Measurements from ENCODE around the gene LRCH1.

The LRCH1 gene

GRCh38 chr13:46562152-46562551, 9.2 kb downstream of the LRCH1 start:
- no peak for DNase-seq (ENCODE audit: low spot score)

GRCh38 chr13:46562581-46562980, 9.6 kb downstream of the LRCH1 start:
- no peak for DNase-seq (ENCODE audit: low spot score)

- DNase-seq (ENCODE audit: low spot score) = no peak
Observed at GRCh38 chr13:46565808-46566750, 13.1 kb downstream of the LRCH1 start.

DNA sequence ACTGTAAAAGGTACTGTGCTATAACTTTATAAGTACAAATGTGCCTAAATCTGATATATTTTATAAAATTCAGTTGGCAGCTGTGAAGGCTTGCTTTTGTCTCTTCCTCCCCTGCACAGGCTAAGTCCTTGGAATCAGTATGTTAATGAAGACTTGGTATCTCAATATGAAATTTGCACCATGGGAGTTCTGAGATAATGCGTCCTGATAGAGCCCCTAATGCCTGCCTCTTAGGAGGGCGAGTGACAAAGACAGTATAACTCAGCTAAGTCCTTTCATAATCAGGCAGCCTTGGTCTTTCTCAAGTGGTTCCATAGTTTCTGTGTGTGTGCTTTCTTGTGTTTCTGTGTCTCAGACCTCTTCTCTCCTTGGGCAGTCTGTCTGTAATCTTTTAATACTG, 14.7 kb downstream of the LRCH1 start:
- no peak for DNase-seq (ENCODE audit: low spot score)

DNA sequence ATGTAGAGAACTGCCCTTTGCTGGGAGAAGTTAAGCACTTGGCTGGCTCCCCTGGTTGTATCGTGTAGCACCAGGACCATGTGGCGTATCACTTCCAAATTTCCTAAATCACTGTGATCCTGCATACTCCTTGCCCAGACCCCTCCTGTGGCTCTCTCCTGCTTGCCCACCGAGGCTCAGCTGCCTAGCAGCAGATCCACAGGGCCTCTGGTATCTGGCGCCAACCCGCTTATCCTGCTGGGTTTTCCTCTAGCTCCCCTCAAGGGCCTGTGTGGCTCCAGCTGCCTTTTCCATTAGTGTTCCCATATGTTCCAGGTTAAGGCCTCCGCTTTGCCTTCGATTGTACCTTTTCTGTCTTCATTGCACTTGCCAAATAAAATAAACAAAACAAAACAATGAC, 16.5 kb downstream of the LRCH1 start:
- DNase-seq (ENCODE audit: low spot score) = no peak

DNA sequence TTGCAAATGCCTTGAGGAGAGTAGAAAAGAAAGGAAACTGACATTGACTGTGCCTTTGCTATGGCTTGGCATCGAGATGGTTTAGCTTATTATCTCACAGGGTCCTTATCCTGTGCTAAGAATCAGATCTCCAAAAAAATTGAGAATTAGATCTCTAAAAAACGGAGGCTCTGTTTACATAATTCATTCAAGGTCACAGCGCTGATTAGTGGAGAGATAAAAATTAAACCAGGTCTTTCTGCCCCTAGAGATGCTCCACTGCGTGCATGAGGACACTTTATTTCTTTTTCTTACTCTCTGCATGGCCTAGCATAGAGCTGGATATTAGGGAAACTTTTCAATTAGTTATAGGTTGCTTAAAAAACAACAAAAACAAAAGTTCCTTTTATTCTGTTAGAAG, 17.3 kb downstream of the LRCH1 start:
- DNase-seq (ENCODE audit: low spot score) = no peak

- no peak for DNase-seq (ENCODE audit: low spot score)
Observed at GRCh38 chr13:46571189-46571908, 18.4 kb downstream of the LRCH1 start.

DNA sequence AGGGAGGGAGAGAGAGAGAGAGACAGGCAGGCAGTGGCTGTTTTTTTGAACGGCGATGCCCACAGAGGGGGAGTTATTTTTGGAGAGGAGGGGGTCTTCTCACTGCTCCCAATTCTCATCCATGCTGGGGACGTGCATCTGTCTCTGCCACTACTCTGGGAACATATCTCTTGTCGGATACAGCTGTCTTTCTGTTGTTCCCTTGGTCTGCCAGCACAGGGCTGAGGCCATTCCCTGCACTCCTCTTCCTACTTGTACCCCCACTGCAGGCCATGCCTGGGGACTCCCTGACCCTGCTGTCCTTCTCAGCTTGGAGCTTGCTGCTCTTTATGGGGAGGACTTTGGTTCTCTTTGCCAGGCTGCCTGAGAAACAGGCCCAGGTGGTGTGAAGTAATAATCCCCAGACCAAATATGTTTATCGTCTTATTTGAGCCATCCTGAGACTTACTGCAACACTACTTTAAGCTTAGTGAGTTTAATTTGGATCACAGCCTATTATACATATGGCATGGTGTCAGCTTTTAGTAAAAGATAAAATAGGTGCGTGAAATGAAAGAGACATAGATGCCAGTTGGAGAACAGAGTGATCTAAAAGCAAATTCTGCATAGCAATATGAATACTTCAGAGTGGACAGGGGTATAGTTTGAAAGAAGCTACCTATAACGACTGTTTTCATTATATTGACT, 19.1 kb downstream of the LRCH1 start:
- no peak for DNase-seq (ENCODE audit: low spot score)

DNA sequence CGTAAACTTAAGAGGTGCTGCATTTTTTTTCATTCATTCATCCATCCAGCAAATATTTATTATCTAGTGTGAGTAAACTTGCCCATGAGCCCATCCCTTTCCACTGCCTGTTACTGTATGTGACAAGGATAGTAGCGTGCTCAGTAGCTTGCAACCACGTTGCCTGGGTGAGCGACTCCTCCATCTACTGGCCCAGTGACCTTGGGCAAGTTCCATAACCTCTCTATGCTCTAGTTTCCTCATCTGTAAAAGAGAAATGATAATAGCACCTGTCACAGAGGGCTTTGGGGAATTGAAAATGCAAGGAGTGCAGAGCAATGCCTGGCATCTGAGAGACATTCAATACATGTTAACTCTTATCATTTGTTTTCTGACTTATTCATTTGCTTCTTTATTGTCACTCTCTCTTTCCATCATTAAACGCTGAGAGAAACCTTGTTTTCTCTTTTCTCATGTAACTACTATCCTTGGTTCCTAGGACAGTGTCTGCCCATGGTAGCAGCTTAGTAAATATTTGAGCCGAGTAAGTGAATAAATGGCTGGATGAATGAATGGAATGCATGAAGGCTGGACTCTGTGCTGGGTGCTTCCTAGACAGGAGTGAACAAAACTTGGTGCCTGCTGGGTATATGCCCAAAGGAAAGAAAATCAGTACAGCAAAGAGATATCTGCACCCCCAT, 19.9 kb downstream of the LRCH1 start:
- DNase-seq (ENCODE audit: low spot score) = no peak

GRCh38 chr13:46575301-46575771, 22.4 kb downstream of the LRCH1 start:
- no peak for DNase-seq (ENCODE audit: low spot score)

DNA sequence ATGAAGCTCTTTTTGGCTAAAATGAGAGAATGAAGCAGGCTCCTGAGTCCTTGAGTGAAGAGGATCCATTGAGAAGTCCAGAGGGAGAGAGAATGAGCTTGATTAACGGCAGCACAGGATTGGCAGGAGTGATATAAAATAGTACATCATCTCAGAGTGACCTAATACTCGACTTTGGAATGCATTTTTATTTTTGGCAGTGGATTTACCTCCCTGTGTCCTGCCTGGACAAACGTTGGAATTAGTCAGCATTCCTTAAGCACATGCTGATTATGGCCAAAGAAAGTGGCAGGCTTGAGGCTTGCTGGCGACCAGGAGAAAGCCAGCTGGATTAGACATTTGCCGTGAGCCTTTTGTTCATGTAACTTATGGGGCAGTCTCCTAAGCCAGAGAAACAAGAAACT, 22.9 kb downstream of the LRCH1 start:
- no peak for DNase-seq (ENCODE audit: low spot score)

GRCh38 chr13:46576762-46577161, 23.8 kb downstream of the LRCH1 start:
- DNase-seq (ENCODE audit: low spot score) = no peak

DNA sequence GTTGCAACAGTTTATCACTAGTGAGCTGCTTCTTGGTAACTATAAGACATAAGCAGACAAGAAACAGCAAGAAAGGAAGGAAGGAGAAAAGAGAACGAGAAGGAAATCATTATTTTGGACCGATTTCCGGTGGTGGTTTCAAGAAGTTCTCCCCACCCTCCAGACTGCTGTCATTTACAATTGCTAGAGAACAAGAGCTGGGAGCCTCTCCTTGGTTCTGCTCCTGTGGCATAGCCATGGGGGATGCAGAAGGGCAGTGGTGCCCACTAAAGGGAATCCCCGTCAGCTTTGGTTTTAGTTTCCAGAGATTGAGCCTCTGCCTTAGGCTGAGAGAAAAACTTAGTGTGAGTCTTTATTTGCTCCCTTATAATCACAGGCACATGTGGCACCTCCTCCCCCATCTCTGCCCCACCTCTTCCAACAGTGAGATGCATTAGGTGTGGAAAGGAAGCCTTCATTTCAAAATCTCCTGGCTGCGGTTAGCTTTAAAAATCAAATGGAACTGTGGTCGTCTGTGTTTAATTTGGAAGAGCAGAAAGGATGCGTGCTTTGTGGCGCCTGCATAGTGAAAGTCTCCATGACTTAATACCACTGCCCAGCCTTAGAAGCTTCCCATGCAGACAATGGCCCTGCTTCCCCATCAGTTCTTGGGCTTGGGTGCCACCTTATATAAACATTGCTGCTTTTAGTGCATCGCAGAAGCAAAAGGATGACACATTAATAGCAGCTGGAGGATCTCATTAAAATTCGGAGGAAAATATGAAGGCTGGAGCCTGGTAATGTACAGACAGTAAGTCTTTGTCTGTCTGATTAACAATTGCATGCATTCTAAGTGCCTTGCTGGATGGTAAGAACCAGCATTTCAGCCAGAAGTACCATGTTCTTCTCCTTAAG, 25.0 kb downstream of the LRCH1 start:
- no peak for DNase-seq (ENCODE audit: low spot score)

DNA sequence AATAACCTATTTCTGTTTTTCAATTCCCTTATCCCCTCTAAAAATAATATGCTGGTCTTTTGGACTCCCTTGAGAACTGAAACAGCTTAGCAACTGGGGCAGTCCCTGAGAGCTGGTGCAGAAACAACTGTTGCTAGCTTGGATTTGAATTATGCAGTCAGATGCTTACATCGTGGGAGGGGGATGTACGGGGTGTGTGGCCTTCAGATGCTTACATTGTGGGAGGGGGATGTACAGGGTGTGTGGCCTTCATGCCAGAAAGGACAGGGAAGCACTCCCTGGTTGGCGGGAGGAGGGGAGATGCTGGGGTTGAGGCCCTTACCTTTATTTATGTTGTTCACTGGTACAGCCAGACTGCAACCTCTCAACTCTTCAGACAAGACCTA, 25.6 kb downstream of the LRCH1 start:
- DNase-seq (ENCODE audit: low spot score) = no peak

DNA sequence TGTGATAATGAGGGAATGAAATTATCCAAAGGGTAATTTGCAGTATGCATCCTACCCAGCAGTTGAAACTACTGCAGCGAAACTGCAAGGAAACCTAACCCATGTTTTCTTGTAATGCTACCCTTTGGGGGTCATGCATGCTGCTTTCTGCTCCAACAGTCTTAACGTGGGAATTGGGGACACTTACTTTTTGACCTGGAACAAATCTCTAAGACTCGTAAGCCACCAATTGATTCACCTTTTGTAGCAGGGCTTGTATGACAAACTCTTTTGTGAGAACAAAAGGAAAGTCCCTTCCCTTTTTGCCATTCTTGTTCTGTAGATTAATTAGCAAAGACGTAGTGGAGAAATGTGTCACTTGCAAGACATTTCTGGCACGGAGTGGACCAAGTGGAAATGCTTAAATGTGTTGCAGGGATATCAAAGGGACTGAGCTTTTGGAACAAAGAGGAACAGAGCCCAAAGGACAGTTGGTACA, 27.4 kb downstream of the LRCH1 start:
- DNase-seq (ENCODE audit: low spot score) = no peak

- no peak for DNase-seq (ENCODE audit: low spot score)
Observed at GRCh38 chr13:46582190-46582589, 29.2 kb downstream of the LRCH1 start.

DNA sequence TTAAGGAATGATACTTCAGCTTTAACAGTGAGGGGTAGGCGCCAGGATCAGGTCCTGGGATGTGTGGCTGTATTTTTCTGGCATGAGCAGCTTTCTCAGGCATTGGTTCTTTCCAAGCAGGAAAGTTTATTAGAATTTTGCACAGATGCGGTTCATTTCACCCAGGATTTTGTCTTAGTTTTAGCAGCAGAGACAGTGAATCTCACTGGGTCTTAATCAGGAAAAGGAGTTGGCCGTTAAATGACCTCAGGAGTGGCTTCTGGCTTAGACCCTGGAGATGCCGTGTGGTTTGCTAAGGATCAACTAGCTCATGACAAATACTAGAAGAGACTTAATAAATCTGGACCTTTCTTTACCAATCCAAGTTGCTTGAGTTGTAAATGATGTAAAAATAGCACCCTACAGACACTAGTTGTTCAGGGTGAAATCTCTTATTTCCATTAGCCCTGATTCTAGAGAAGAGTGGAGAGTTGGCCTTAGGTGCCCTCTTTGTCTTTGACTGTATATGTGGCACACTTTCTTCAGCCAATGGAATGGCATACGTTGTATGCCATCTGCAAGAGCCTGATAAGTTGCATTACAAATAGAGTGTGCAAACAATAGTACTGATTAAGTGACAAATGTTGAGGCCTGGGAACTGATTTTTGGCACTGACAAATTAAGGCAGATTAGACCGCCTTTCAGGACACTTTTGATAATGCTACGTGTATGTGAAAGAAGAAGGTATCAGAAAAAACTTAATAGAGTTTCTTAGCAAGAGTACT, 34.0 kb downstream of the LRCH1 start:
- DNase-seq (ENCODE audit: low spot score) = no peak

DNA sequence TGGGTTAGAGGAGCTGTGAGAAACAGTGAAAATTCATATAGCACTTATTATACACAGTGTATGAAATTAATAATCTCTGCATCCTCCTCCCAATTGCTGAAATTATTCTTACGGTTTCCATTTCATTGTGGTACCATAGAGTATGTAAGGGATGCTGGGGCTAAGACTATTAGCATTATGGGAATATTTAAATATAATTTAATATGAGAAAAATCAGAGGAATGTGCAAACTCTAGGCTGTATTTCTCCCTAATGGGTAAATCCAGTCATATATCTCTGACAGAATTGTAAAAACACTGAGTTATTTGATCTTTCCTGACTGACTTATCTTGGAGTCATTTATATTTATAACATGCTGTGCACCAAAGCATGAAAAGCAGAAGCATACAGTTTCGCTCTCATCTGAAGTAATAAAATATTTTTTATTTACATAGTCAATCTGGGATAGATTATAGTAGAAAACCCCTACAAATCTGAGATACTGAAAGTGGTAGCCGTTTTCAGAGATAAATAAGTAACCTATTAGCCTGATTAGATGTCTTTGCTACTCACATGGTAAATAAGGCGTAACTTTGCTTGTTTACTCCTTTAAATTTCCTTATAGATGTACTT, 34.9 kb downstream of the LRCH1 start:
- no peak for DNase-seq (ENCODE audit: low spot score)

- DNase-seq (ENCODE audit: low spot score) = no peak
Observed at GRCh38 chr13:46592385-46592784, 39.4 kb downstream of the LRCH1 start.

GRCh38 chr13:46593398-46593797, 40.4 kb downstream of the LRCH1 start:
- DNase-seq (ENCODE audit: low spot score) = no peak
